Astrocyte of the spinal cord (primary cell): Measurements from ENCODE around the gene CTIF.

Experiments
- DNase-seq: peaks from one replicate; pipeline ENCODE4 v3.0.0; 2011; ENCODE audit warnings: low read depth, low spot score
- H3K4me3 ChIP-seq: 2 replicates; pipeline ENCODE4 v1.5.1; 2011; ENCODE audit warnings: low read depth, mild to moderate bottlenecking, low read length, moderate library complexity
- CTCF ChIP-seq: IDR thresholded peaks from 2 replicates; pipeline ENCODE4 v1.5.1; 2012; ENCODE audit warnings: low read depth, mild to moderate bottlenecking, low read length, inconsistent platforms
- in situ Hi-C: cut with HindIII; loops from 2 replicates; pipeline ENCODE4 v1.10.0; 2017; ENCODE audit warnings: low sequenced_read_pairs

CTIF gene

DNA sequence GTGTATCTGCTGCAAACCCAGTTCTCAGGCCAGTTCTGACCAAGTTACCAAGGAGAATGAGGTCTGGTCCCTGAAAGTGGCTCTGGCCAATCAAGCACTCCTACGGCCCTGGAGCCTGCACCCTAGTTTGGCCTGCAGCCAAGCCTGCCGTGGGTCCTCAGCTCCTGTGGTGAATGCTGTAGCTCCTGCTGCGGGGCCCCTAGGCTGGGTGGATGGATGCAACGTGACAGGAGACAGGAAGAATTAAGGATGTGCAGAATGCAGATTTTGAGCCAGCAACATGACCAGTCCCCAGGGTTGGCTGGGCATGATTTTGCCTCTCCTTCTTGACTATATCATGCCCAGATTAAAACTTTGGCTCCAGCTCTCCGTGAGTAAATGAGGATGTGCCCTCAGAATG, 314.8 kb downstream of the CTIF start:
- no peak overlapping the region for H3K4me3 ChIP-seq
- in situ Hi-C loops, result no loop called here
- no peak for DNase-seq
- no peak for TF ChIP-seq CTCF

DNA sequence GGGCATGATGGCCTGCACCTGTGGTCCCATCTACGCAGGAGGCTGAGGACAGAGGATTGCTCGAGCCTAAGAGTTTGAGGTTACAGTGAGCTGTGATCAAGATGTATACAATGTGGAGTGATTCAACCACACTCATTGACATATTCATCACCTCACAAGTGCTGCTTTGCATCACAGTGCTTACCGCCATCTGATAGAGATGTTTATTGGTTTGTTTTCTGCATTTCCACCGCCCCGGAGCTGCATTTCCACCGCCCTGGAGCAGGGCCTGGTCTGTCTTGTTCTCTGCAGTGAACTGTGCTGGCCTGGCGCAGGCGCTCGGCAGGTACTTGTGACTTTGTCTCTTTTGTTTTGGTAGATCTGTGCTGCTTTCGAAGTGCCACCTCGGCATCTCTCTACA, 315.9 kb downstream of the CTIF start:
- no peak for TF ChIP-seq CTCF
- in situ Hi-C loops, result no loop called here
- no peak overlapping the region for H3K4me3 ChIP-seq
- DNase-seq, result no peak

GRCh38 chr18:48855422-48856377, 316.9 kb downstream of the CTIF start:
- no peak for TF ChIP-seq CTCF
- H3K4me3 ChIP-seq, result no peak overlapping the region
- no peak for DNase-seq
- in situ Hi-C loops, result no loop called here

GRCh38 chr18:48857023-48857694, 318.3 kb downstream of the CTIF start:
- in situ Hi-C loops, result no loop called here
- DNase-seq, result no peak
- no peak for TF ChIP-seq CTCF

GRCh38 chr18:48858676-48859075, 319.8 kb downstream of the CTIF start:
- H3K4me3 ChIP-seq, result no peak overlapping the region
- TF ChIP-seq CTCF, result no peak
- DNase-seq, result no peak
- in situ Hi-C loops, result no loop called here

More at GRCh38 chr18:48857023-48857694, 318.3 kb downstream of the CTIF start:
- no peak overlapping the region for H3K4me3 ChIP-seq

- no peak for DNase-seq
- H3K4me3 ChIP-seq, result no peak overlapping the region
- in situ Hi-C loops, result no loop called here
- TF ChIP-seq CTCF, result peak; percentile 3
Observed at GRCh38 chr18:48859311-48860268, 320.8 kb downstream of the CTIF start.
